Activated CD4-positive, CD25-positive, alpha-beta regulatory T cell (primary cell): Measurements from ENCODE around the gene TRPV2.
A peak's percentile ranks its signal among the peaks of the same experiment; 100 is the strongest.
"Not testable (repeated sequence)": the region's sequence is repeated elsewhere in the genome, so short reads cannot be mapped to it uniquely, and the experiment has no call there.

Experiments
- DNase-seq, 4 experiments: peaks; one replicate each; lab custom pipeline; 2025; lab: John Stamatoyannopoulos, UW

The TRPV2 gene, protein sequence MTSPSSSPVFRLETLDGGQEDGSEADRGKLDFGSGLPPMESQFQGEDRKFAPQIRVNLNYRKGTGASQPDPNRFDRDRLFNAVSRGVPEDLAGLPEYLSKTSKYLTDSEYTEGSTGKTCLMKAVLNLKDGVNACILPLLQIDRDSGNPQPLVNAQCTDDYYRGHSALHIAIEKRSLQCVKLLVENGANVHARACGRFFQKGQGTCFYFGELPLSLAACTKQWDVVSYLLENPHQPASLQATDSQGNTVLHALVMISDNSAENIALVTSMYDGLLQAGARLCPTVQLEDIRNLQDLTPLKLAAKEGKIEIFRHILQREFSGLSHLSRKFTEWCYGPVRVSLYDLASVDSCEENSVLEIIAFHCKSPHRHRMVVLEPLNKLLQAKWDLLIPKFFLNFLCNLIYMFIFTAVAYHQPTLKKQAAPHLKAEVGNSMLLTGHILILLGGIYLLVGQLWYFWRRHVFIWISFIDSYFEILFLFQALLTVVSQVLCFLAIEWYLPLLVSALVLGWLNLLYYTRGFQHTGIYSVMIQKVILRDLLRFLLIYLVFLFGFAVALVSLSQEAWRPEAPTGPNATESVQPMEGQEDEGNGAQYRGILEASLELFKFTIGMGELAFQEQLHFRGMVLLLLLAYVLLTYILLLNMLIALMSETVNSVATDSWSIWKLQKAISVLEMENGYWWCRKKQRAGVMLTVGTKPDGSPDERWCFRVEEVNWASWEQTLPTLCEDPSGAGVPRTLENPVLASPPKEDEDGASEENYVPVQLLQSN

DNA sequence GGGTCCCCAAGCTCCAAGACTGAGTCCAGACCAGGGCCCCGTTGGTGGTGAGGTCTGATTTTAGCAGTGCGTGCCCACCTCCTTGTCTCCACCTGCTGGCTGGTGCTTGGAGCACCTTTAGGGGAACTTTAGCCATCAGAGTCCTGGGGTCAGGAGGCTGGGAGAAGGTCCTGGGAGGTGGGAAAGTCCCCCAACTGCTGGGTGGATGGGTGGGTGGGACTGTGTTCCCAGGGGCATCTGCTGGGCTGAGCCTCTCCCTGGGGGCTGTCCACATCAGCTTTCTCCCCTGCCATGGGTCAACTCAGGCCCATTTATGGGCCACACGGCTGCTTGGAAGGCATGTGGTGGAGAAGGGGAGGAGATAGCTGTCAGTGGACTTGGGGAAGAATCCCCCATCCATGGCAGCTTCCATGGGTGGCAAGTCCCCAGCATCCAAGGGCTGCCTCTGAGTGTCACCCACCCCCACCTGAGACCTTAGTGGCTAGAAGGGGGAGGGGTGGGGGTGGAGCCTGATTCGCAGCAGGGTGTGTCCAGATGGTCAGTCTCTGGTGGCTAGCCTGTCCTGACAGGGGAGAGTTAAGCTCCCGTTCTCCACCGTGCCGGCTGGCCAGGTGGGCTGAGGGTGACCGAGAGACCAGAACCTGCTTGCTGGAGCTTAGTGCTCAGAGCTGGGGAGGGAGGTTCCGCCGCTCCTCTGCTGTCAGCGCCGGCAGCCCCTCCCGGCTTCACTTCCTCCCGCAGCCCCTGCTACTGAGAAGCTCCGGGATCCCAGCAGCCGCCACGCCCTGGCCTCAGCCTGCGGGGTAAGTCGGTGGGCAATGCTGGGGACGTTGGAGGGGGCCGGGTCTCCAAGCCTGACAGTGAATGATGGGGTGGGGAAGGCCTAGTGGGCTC is at the start of gene TRPV2:
TSS of gene TRPV2 (plus strand) at position 541 of the 894 bp plus-strand sequence. CDS start 2,098 bp downstream, outside the sequence.
- peak in 1 of 4 experiments; percentile 21 for DNase-seq

DNA sequence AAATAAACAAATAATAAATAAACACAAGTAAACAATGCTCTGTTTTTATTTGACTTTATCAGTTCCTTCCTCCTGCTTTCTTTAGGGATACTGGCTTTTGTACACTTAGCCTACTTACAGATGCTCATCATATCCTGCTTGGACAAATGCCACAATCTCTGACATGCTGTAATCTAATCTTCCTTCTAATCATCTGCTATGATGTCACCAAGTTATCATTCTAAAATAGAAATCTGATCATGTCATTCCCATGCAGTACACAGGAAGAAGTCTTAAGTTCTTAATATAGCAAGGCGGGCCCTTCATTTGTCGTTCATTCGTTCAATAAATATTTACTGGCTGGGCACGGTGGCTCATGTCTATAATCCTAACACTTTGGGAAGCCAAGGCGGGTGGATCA is 43.6 kb upstream of the TRPV2 start:
- no peak for DNase-seq

DNA sequence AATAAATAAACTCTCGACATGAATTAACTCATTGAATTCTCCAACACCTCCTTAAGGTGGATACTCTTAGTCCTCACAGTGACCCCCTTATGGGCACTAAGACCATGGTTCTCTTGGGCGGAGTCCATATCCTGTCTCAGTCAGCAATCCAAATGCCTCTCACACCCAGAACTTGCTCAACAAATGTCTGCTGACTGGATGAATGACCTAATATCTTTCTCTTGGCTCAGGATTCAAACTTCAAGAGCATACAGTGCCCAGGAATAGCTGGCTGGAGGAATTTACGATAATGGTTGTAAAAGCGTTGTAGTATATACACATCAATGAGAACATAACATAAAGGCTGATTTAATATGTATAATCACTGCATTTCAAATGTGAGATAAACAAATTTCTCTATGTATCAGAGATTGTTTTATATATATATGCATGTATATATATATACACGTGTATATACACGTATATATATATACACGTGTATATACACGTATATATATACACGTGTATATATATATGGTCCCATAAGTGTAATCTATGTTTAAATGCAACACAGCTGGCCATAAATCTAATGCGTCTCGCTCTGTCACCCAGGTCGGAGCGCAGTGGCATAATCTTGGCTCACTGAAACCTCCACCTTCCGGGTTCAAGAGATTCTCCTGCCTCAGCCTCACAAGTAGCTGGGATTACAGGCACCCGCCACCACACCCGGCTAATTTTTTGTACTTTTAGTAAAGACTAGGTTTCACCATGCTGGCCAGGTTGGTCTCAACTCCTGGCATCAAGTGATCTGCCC is 41.0 kb upstream of the TRPV2 start:
- DNase-seq, result no peak

DNA sequence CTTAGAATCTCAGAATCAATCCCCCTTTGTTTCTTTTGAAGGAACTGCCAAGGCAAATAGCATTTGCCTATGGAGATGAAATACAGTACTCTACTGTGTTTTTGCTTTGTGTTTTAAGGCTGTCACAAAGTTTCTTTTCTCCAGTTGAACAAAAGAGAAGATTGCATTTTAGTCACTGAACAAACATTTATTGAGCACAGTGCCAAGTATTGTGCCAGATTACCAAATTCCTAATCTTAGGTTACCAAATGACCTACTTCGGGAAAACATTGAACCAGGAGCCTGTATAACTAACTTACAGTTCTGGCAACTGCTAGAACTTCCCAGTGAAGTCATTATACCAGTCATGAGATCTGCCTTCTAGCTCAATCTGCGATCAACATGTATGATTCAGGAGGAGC is 37.4 kb upstream of the TRPV2 start:
- DNase-seq, result no peak

DNA sequence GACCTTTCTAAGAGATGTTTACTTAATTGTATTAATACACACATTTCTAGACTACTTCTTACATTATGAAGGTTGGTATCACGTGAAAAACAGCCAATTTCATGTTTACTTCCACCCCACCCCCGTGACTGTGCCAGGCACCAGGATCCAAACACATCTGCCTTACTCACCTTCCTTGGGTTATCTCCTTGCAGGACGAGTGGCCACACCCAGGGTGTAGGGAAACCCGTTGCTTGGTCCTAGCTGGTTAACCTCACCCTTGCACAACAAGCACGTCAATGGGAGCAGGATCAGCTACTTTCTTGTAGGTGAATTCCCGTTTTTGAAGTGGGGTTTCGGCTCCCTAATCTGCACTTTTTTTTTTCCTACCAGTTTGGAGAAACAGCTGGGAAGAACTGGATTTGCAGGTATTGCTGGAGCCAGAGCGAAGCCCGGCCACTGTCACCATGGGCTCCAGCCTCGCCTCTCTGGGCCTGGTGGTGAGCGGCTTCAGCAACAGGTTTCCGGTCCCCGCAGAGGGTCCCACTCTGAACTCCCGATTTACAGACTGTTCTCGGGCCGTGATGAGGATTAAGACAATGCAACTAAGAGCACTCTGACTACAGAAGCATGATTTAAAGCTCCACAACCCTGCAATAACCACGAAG is 36.6 kb upstream of the TRPV2 start:
- no peak for DNase-seq

DNA sequence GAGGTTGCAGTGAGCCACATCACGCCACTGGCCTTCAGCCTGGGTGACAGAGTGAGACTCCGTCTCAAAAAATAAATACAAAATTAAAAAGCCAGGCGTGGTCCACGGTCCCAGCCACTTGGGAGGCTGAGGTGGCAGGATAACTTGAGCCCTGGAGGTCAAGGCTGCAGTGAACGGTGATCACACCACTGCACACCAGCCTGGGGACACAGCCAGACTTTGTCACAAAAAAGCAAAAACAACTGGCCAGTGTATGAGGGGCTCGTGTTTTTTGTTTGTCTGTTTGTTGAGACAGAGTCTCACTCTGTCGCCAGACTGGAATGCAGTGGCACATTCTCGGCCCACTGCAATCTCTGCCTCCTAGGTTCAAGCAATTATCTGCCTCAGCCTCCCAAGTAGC is 35.7 kb upstream of the TRPV2 start:
- DNase-seq, result no peak

DNA sequence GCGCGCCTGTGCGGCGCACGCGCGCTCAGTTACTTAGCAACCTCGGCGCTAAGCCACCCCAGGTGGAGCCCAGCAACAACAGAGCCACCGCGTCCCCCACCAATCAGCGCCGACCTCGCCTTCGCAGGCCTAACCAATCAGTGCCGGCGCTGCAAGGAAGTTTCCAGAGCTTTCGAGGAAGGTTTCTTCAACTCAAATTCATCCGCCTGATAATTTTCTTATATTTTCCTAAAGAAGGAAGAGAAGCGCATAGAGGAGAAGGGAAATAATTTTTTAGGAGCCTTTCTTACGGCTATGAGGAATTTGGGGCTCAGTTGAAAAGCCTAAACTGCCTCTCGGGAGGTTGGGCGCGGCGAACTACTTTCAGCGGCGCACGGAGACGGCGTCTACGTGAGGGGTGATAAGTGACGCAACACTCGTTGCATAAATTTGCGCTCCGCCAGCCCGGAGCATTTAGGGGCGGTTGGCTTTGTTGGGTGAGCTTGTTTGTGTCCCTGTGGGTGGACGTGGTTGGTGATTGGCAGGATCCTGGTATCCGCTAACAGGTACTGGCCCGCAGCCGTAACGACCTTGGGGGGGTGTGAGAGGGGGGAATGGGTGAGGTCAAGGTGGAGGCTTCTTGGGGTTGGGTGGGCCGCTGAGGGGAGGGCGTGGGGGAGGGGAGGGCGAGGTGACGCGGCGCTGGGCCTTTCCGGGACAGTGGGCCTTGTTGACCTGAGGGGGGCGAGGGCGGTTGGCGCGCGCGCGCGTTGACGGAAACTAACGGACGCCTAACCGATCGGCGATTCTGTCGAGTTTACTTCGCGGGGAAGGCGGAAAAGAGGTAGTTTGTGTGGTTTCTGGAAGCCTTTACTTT is 34.5 kb upstream of the TRPV2 start, which contains the start of gene UBB:
TSS of gene UBB (plus strand) at position 452 of the 856 bp plus-strand sequence. CDS start 817 bp downstream, outside the sequence.
- peak; percentile 76 to 86 (median 81) for DNase-seq

DNA sequence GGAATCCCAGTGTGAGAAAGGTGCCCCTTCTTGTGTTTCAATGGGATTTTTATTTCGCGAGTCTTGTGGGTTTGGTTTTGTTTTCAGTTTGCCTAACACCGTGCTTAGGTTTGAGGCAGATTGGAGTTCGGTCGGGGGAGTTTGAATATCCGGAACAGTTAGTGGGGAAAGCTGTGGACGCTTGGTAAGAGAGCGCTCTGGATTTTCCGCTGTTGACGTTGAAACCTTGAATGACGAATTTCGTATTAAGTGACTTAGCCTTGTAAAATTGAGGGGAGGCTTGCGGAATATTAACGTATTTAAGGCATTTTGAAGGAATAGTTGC is 33.9 kb upstream of the TRPV2 start:
- no peak for DNase-seq

DNA sequence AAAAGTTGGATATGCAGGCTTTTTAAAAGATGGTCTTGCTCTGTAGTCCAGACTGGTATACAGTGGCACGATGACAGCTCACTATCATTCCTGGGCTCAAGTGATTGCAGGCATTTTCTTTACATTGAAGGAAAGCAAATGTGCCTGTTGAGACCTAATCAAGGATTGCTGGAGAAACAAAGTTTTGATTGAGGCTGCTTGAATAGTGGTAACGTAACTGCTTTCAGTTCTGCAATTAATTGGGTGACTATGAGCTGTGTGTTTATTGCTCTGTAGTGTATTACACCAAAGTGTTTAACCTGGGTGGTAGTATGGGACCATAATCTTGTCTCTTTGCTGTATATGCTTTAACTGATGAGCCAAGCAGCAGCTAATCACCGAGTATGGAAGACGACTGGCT is 32.2 kb upstream of the TRPV2 start:
- DNase-seq, result no peak

DNA sequence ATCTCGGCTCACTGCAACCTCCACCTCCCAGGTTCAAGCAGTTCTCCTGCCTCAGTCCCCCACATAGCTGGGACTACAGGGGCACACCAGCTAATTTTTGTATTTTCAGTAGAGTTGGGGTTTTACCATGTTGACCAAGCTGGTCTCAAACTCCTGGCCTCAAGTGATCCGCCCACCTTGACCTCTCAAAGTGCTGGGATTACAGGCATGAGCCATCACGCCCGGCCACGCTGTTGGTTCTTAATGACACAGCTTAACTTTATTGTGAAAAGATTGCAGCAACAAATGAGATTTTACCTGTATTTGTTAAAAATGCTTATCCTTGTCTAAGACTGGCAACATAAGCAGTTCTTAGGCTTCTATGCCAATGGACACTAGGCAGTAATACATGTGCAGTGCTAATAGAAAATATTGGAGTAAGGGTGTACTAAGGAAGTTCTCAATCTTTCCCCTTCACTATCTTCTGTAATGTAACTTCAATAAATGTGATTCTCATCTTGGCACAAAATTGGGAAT is 31.5 kb upstream of the TRPV2 start:
- DNase-seq, result no peak

DNA sequence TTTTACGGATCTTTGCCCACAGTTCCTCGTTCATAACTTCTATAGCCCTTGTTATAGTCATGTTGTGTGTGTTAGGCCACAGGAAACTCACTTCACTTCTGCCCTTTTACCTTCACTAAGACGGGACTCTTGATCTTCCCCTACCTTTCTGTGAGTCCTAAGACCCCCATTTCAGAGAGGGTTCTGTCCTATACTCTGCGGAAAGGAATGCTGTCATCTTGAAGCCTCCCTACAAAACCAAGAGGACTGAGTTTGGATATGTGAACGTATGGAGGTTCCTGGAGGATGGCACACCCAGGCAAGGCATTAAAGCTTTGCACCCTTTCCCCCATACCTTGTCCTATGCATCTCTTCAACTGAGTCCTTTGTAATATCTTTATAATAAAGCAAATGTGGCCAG is 30.8 kb upstream of the TRPV2 start:
- no peak for DNase-seq

DNA sequence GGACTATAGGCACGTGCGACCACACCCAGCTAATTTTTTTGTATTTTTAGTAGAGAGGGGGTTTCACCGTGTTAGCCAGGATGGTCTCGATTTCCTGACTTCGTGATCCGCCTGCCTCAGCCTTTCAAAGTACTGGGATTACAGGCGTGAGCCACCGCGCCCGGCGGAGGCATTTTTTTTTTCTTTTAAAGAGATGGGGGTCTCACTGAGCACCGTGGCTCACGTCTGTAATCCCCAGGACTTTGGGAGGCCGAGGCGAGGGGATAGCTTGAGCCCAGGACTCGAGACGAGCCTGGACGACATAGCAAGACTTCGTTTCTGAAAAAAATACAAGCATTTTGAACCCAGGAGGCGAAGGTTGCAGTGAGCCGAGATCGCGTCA is 29.3 kb upstream of the TRPV2 start:
- not testable (repeated sequence) for DNase-seq

DNA sequence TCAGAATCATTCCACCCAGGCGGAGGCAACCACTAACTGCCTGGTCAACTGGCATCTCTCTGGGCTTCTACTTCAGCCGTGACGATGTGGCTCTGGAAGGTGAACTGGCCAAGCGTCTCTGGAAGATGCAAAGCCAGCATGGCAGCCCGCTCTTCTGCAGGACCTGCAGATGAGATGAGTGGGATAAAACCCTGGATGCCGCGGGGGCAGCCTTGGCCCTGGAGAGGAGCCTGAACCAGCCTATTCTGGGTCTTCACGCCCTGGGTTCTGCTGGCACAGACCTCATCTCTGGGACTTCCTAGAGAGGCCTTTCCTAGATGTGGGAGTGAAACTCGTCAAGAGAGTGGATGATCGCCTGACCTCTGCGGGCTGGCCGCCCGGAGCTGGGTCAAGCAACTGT is 23.9 kb upstream of the TRPV2 start:
- no peak for DNase-seq

DNA sequence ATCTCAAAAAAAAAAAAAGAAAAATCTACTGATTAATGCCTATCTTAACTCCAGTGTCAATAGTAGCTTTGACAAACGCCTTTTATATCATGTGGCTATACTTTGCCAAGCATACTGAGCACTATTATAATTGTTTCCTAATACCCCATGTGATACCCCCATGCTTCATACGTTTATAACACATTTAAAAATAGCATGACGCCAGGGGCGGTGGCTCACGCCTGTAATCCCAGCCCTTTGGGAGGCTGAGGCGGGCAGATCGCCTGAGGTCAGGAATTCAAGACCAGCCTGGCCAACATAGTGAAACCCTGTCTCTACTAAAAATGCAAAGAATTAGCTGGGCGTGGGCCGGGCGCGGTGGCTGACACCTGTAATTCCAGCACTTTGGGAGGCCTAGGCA is 22.9 kb upstream of the TRPV2 start:
- DNase-seq, result not testable (repeated sequence)

DNA sequence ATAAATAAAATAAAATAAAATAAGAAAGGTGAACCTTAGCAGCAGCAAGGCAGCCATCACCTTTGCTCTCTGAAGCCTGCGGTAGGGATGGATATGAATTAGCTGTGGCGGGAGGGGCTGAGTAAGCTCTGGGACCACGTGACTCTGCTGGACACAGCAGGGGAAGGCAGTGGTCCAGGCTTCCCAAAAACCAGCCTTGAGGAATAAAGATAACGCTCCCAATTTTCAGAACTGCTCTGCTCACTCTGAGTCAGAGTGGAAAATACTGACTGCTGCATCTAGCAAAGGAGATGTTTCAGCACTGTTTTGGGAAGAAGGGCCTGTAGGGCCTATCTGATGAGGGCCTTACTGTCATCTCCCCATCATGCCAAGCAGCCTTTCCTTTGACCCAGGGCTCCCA is 19.5 kb upstream of the TRPV2 start:
- DNase-seq, result not testable (repeated sequence)

DNA sequence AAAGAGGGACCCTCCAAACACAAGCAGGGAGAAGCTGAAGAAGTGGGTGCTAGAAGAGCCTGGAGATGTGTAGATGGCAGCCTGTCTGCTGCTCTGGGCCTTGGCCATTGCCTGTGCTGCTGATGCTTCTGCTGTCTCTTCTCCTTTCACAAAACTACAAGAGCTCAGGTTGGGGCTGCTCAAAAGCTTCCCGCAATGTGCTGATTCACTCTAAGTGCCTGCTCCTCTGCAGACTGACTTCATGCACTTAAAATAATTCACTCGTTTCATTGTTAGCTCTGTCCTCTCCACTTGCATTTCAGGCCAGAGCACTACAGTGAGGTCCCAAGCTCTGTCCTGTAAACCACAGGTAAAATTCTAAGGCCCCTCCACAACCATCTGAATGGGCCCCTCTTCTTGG is 18.7 kb upstream of the TRPV2 start:
- not testable (repeated sequence) for DNase-seq

DNA sequence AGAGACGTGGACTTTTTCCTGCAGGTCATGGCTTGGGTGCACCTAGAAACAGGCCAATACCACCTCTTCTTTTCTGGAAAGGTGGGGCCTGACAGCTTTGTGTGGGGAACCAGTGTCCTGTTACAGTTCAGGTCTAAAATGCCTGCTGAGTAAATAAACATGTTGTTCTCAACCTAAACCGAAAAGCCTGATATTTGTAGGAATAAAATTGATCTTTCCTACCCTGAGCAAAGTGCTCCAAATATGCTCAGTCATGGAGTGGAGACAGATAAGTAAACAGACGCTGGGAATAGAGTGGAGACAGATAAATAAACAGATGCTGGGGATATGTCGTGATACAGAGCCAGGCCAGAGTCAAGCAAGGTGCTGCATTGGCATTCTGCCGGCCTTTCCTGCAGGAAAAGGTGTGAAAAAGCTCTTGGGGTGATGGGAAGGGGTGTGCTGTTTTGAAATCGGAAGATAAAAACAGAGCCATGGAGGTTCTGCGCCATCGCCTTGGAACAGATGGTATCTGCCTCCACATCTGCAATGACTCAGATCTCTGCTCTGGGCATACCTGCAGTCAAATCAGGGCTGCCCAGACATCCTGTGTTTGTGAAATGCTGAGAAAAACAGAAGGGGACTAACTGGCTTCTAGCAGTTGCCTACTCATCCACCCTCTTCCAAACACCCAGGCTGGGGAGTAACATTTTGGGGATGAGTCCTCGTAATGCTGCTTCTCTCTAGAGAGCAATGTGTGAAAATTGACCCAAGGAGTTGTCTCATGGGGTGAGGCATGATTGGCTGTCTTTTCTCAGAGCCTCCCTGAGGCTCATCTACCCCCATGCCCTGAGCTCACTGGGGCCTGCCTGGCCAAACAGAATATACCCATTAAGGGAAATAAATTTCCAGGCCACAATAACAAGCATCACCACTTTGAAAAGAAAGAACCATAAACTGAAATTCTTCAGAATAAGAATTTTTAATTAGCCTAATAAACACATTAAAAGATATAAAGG is 16.8 kb upstream of the TRPV2 start:
- DNase-seq, result no peak

DNA sequence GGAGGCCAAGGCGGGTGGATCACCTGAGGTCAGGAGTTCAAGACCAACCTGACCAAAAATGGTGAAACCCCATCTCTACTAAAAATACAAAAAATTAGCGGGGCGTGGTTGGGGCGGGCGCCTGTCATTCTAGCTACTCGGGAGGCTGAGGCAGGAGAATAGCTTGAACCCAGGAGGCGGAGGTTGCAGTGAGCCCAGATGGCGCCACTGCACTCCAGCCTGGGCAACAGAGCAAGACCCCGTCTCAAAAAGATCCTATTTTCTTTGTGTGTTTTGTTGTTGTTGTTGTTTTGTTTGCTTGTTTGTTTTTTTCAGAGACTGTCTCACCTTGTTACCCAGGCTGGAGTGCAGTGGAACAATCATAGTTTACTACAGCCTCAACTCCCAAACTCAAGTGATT is 11.5 kb upstream of the TRPV2 start:
- DNase-seq, result not testable (repeated sequence)
